Measurements from ENCODE around the gene SNX21.
"Not testable (repeated sequence)": the region's sequence is repeated elsewhere in the genome, so short reads cannot be mapped to it uniquely, and the experiment has no call there.

Gene SNX21, protein sequence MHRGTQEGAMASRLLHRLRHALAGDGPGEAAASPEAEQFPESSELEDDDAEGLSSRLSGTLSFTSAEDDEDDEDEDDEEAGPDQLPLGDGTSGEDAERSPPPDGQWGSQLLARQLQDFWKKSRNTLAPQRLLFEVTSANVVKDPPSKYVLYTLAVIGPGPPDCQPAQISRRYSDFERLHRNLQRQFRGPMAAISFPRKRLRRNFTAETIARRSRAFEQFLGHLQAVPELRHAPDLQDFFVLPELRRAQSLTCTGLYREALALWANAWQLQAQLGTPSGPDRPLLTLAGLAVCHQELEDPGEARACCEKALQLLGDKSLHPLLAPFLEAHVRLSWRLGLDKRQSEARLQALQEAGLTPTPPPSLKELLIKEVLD

DNA sequence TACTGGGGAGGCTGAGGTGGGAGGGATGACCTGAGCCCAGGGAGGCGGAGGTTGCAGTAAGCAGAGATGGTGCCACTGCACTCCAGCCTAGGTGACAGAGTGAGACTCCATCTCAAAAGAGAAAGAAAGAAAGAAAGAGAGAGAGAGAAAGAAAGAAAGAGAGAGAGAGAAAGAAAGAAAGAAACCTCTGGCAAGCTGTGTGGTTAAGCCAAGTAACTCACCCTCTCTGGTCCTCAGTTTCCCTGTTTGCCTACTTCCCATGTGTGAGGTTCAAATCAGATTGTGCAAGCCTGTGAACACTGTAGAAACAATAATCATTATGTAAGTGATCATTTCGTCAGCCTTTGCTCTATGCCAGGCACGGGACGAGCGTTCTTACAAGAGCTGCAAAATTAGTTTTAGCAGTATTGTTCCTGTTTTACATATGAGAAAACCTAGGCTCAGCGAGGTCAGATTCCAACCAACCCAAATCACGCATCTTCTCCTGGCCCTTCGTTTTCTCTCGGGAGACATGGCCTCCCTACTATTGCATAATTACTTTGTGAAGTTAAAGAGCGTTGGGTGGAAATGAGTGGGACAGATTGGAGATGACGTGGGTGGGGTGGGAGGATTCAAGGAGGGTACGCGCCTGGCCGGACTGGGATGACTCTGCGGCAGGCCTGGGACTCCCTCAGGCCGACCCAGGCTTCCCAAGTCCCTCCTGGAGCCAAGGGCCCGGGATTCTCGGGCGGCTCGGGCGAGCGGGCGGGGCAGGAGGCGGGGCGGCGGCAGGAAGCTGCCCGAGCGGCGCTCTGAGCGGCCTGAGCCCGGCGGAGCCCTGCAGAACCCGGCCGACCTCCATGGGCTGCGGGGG lies at the start of gene SNX21:
Gene SNX21 (plus strand): TSS at position 770 of the 853 bp plus-strand sequence. CDS start 121 bp downstream, outside the sequence.
- no peak for DNase-seq (ENCODE audit: low read depth)

DNA sequence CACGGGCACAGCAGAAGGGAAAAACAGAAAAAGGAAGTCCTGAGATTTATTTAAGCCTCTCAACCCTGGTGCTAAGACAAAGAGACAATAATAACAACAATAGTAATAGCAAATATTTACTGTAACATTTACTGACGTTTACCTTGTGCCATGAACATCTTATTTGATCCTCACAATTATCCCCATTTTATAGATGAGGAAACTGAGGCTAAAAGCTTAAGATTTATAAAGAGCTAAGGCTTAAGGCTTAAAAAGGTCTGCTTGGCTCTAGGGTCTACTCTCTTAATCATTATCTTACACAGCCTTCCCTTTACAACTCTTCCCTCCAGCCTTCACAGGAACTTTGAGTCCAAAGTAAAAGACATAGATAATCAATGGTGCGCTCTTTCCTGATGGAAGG lies 45.2 kb upstream of the SNX21 start:
- DNase-seq (ENCODE audit: low read depth): no peak

DNA sequence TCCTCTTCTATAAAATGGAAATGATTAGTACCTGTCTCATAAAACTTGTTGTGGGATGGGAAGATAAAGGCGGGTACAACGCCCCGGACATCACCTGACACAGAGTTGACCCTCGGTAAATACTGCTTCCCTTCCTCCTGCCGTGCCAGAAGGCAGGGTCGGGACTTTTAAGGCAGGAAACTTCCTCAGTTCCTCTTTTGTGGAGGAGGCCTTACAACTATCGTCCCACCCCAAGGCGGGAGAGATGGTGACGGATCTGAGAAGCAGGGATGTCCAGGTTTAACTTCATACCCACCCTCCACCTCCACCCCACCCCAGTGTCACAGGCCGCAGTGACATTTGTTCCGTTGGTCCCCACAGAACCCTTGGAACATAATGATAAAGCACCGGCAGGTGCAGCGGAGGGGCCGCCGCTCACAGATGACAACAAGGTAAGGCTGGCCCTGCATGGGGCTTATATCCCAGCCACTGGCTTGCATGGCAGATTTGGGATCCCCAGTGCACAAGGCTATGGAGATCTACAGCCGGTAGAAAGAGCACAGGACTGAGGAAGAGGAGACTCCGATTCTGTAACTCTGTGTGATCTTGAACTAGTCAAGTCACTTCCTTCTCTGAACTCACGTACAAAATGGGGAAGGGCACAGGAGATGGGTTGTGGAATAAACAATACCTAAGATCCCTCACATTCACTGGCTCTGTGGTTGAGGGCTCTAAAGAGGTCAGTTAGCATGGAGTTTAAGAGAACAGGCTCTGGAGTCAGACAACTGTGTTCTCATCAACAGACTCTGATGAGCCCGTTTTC lies 41.1 kb upstream of the SNX21 start:
- no peak for DNase-seq (ENCODE audit: low read depth)

DNA sequence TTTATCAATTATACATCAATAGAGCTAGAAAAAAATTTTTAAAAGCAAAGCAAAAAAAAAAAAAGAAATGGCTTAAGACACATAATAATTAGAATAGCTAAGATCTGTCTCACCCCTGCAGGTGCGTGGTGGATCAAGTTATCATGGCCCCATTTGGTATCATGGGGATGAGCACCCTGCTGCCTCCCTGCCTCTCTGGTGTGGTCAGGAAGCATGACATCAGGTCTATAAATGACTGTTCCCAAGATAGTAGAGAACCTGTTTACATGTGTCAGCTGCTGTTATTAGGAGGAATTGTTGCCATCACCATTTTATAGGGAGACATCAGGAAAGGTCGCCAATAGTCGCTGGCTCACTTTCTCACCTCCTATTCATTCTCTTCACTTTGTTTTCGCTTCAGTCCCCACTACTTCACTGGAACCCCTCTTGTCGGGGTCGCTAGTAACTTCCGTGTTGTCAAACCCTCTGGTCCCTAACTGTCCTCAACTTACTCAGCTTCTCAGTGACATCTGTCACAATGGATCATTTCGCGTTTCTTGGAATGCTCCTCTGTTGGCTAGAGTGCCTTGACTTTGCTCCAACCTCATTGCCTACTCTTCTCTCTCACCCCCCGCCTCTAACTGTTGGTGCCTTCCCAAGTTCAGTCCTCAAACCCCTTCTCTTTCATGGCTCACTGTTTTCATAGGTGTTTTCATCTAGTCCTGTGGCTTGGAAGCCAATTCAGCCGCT lies 37.1 kb upstream of the SNX21 start:
- no peak for DNase-seq (ENCODE audit: low read depth)

DNA sequence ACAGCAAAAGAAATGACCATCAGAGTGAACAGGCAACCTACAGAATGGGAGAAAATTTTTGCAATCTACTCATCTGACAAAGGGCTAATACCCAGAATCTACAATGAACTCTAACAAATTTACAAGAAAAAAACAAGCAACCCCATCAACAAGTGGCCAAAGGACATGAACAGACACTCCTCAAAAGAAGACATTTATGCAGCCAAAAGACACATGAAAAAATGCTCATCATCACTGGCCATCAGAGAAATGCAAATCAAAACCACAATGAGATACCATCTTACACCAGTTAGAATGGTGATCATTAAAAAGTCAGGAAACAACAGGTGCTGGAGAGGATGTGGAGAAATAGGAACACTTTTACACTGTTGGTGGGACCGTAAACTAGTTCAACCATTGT lies 36.1 kb upstream of the SNX21 start:
- not testable (repeated sequence) for DNase-seq (ENCODE audit: low read depth)

DNA sequence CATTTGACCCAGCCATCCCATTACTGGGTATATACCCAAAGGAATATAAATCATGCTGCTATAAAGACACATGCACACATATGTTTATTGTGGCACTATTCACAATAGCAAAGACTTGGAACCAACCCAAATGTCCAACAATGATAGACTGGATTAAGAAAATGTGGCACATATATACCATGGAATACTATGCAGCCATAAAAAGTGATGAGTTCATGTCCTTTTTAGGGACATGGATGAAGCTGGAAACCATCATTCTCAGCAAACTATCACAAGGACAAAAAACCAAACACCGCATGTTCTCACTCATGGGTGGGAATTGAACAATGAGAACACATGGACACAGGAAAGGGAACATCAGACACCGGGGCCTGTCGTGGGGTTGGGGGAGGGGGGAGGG lies 35.6 kb upstream of the SNX21 start:
- DNase-seq (ENCODE audit: low read depth): not testable (repeated sequence)

DNA sequence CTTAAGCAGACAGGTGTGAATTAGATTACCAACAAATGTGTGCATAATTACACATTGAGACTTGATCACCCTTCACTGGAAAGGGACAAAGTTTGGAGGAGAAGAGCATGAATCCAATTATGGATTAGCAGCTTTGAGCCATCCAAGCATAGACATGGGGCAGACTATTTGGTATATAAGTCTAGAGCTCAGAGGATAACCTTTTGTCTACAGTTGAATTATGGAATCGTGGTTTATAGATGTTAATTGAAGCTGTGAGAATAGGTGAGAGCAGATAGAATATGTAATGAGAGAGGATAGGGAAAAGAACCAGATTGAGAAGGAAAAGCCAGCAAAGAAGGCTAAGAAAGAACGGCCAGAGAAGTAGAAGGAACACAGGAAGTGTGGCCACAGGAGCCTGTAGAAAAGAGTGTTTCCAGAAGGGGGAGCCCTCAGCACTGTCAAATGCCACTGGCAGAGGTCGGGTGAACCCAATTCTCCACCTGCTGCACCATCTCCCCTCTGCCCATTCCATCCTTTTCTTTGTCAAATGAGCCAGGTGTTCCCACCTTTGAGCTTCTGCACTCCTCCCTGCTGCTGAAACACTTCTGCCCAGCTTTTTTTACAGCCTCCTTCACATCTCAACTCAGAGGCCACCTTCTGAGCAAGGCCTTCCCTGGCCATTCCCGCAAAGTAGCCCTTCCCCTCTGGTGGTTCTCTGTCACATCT lies 34.5 kb upstream of the SNX21 start:
- peak; percentile 40 for DNase-seq (ENCODE audit: low read depth)

DNA sequence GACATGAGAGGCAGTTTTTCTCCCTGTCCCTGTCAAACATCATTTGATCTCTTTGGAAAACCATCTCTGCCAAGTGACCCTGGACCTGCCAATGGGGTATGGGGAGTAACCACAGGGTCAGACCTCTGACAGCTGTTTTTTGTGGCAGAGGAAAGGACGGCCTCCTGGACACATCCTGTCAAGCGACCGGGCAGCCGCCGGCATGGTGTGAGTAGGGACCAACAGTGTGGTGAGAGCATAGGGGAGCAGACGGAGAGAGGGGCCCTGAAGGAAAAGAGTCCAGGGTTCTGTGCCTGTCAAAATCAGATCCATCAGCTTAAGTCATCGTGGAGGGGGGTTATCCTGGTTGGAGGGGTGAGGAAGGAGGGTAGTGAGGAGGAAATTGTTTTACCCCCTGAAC lies 31.7 kb upstream of the SNX21 start:
- DNase-seq (ENCODE audit: low read depth): no peak

DNA sequence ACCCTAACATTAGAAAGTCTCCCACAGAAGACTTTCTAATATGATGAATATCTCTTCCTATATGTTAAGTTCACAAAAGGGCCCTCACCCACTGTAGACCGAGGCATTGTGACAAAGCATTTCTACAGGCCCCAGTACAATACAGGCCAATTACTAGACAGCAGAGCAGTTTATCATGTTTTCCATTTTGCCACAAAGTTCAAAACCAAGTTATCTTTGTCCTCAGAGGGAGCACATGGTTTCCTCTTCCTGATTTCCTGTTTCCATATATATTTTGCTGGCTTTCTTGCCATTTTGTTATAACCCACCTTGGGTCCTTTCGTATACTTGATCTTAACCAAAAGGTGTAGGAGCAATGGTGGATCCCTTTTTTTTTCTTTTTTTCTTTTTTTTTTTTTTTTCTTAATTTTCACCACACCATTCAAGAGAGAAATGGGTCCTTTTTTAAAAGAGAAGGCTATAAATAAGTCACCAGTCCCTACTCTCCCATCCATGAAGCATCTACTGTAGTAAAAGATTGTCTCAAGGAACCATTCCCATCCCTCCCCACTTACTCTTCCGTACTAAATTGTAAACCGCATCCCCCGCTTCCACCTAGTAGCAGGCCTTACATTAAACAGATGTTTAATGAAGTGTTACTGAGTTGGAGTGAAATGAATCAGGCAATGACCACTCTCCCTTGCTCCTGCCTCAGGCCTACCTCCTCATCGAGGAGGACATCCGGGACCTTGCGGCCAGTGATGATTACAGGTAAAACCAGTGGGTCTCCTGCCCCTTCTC lies 23.2 kb upstream of the SNX21 start:
- DNase-seq (ENCODE audit: low read depth): no peak

DNA sequence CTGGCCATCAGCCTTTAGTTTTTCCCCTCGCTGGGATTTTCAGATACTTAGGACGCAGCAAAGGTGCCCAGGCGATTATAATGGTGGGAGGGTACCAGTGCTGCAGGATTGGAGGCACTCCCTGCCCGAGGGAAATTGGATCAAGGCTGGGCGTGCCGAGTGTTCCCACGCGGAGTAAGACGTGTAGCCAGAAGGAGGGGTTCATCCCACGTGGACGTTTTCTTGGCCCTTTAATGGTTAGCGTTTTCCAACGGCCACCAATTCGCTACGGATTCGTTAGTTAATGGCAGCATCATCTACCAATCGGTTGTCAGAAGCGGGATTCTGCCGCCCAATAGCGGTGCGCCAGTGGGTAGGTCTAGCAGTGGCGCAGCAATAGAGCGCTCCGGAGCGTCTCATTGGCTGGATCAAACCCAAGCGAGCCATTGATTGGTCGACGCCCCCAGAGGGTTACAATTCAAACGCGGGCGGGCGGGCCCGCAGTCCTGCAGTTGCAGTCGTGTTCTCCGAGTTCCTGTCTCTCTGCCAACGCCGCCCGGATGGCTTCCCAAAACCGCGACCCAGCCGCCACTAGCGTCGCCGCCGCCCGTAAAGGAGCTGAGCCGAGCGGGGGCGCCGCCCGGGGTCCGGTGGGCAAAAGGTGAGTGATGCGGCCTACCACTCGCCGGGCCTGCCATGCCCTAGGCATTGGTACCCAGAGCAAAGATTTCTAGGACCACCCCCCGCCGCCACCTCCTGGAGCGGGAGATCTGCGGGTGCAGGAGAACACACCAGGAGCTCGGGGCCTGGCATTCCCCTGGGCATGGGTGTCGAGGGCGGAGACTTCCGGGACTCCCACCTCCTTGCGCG lies 21.2 kb upstream of the SNX21 start, which contains the start of gene UBE2C:
Gene UBE2C (plus strand): TSS at position 488 of the 849 bp plus-strand sequence. CDS start 52 bp downstream, at position 540.
- DNase-seq (ENCODE audit: low read depth): peak; percentile 84

DNA sequence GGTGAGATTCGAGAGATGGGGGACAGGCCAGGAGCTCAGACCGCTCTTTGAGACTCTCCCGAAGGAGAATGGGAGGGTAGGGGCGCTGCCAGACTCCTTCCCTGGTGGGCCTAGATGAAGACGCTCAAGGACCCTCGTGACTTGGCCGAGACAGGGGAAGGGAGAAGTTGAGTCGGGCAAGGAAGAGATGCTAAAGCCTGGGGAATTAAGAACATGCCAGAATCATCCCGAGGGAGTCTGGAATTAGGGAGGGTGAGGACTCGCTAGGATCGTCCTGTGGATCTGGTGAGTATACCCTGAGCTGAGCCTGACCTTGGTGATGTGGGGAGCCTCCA lies 20.6 kb upstream of the SNX21 start:
- no peak for DNase-seq (ENCODE audit: low read depth)

DNA sequence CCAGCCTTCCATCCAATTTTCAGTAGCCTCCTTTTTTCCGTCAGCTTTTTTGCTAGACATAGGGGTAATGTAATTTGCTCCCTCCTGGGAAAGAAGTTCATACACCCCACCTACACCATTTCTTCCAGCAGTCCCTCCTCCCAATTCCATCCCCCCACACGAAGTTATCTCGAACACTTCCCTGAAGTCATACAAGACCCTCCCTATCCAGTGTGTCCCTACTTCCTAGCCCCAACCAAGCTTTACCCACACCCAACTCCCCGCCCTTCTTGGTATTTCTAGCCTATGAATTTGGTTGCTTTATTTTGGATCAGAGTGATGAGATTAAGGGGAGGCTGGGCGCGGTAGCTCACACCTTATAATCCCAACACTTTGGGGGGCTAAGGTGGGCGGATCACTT lies 20.1 kb upstream of the SNX21 start:
- no peak for DNase-seq (ENCODE audit: low read depth)

DNA sequence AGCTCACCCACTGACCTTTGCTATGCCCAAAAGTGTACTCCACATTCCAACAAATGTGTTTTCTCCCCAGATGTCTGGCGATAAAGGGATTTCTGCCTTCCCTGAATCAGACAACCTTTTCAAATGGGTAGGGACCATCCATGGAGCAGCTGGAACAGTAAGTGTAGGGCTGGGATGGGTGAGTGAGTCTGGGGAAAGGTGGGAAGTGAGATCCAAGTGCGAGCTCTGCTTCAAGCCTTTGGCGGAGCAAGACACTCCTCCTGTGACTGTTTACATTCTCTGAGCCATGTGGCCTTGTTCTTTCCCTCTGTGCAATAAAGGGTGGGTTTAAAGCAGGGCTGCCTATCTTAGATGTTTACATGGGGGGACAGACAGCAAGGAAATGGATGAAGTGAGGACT lies 19.3 kb upstream of the SNX21 start:
- no peak for DNase-seq (ENCODE audit: low read depth)

DNA sequence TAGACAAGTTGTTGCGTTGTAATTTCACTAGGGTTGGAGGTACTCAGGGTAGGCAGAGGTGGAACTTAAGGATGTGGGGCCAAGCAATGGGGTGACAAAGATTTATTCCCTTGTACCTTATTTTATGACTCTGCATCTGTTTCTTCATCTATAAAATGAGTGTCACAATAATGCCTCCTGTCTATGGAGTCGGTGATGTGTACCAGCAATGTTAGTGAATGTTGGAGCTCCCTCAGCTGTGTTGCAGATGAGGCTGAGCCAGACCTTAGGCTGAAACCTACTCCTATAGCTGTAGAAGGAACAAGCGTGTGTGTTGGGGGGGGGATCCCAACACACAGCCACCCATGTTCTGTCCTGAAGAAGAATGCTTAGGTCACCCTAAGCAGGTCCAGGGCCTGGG lies 16.6 kb upstream of the SNX21 start:
- no peak for DNase-seq (ENCODE audit: low read depth)

DNA sequence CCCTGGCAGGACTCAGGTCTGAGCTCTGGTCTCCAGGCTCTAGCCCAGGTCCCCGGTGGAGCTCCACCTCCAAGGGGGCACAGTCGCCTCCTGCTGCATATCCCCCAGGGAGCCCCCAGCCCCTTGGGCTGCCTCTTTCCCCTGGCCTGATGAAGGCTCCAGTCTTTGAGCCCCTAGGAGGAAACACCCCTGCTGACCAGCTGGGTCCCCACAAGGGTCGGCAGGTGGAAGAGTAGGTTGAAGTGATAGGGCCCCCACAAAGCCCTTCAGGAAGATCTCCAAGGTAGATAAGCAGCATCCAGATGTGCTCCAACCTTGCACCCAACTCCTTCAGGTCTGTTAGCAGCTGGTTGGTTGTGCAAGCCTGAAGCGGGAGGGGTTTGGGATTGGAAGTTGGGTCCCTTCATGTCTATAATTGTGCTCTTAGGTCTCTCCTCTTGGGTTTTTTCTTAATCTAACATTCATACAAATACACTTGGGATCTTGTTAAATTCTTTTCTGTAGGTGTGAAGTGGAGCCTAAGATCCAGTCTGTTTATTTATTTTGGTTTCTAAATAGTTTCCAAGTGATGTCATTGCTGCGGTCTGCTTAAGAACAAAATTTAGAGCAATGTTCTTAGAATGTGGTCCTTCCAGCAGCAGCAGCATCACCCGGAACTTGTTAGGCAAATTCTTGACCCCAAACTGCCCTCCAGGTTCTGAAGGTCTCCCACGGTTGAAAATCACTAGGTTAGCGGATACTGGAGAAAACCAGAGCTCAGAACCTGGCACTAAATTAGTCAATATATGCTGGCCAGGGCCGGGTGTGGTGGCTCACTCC lies 16.0 kb upstream of the SNX21 start:
- DNase-seq (ENCODE audit: low read depth): no peak

DNA sequence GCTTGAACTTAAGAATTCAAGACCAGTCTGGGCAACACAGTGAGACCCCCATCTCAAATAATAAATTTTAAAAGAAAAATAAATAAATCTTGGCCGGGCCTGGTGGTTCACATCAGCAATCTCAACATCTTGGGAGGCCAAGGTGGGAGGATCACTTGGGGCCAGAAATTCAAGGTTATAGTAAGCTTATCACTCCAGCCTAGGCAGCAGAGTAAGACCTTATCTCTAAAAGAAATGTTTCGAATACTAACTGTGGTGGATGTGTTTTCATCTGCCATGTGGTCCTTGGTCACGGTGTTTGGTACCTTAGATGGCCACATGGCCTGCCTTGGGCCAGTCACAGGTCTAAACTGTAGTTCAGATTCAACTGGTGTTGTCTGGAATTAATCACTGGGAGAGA lies 15.4 kb upstream of the SNX21 start:
- DNase-seq (ENCODE audit: low read depth): no peak

DNA sequence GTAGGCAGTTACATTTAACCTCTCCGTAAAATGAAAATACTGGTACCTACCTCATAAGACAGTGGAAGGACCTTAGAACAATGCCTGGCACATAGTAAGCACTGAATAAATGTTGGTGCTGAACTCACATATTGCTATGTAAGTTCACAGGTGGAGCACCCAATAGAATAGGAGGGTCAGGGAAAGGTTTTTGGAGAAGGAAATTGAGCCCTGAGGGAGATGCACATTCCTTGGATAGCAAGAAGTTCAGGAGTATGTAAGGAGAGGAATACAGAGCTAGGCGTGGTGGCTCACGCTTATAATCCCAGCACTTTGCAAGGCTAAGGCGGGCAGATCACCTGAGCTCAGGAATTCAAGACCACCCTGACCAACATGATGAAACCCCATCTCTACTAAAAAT lies 14.1 kb upstream of the SNX21 start:
- no peak for DNase-seq (ENCODE audit: low read depth)

DNA sequence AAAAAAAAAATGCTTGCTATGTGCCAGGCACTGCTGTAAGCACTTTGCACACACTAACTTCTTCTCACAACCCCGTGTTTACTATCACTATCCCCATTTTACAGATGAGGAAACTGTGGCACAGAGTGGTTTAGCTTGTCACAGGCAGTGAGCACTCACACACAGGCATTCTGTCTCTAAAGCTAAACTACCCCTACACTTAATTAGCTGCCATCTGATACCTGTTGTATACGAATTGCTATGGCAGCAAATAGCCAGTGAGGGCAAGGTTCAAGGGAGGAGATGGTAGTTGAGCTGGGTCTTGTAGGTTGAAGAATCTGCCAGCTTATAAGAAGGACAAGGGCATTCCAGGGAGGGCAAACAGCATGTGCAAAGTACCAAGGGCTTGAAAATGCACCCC lies 11.7 kb upstream of the SNX21 start:
- no peak for DNase-seq (ENCODE audit: low read depth)

DNA sequence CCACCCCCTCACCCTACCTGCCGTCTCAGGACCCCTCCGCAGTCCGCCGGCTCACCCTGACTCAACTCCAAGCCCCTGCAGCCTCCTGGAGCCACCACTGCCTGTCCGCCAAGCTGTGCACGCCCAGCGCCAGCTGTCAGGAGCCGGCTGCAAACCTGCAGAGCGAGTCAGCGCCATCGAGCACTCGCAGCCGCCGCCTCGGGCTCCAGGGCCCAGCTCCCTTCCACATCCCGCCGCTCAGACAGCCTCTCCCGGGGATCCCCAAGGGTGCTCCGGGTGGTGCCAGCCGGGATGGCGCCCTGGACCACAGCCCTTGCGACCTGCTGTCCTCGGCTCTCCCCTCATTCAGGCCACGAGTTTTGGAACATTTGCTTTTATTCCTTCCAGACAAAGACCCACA lies 10.7 kb upstream of the SNX21 start:
- DNase-seq (ENCODE audit: low read depth): no peak

Measured in stimulated activated CD8-positive, alpha-beta memory T cell treated with anti-CD3 and anti-CD28 coated beads, Interleukin-15, amount 100 ng/mL, for 1 hour (primary cell).